HEK293T (cell line): ENCODE data around the gene CADPS.

Source experiments
- CTCF ChIA-PET: fragments of 350-600 bp; formaldehyde crosslinking; extraction: SDS; loops from one replicate; lab custom pipeline; 2021; ENCODE audit warnings: antibody characterized with exemption, inconsistent platforms; lab: Yijun Ruan, JAX
- POLR2A ChIA-PET: fragments of 350-600 bp; formaldehyde crosslinking; extraction: SDS; loops from one replicate; lab custom pipeline; 2020; ENCODE audit warnings: antibody characterized with exemption, inconsistent platforms; lab: Yijun Ruan, JAX
- DNase-seq: peaks from one replicate; pipeline ENCODE4 v3.0.0; 2012; ENCODE audit warnings: mixed read lengths; ENCODE audit errors: extremely low spot score
- ARNT ChIP-seq: fragments of 450-650 bp; IDR thresholded peaks from 2 replicates; pipeline ENCODE4 v1.6.1; 2017; ENCODE audit warnings: mild to moderate bottlenecking
- BHLHE40 ChIP-seq: fragments of 450-650 bp; IDR thresholded peaks from 2 replicates; pipeline ENCODE4 v1.6.1; 2016; ENCODE audit warnings: mild to moderate bottlenecking, moderate library complexity, borderline replicate concordance
- CTBP1 ChIP-seq: fragments of 450-650 bp; IDR thresholded peaks from 2 replicates; pipeline ENCODE4 v1.6.1; 2016; ENCODE audit warnings: borderline replicate concordance
- ELF4 ChIP-seq: fragments of 450-650 bp; IDR thresholded peaks from 2 replicates; pipeline ENCODE4 v1.6.1; 2017; ENCODE audit warnings: antibody characterized with exemption
- FOXA1 ChIP-seq: fragments of 450-650 bp; IDR thresholded peaks from 2 replicates; pipeline ENCODE4 v1.6.1; 2016; ENCODE audit warnings: mild to moderate bottlenecking
- FOXK2 ChIP-seq: fragments of 450-650 bp; IDR thresholded peaks from 2 replicates; pipeline ENCODE4 v1.6.1; 2016; ENCODE audit warnings: mild to moderate bottlenecking
- FOXM1 ChIP-seq: fragments of 450-650 bp; IDR thresholded peaks from 2 replicates; pipeline ENCODE4 v1.6.1; 2017; ENCODE audit warnings: mild to moderate bottlenecking, borderline replicate concordance
- HDGF ChIP-seq: fragments of 450-650 bp; IDR thresholded peaks from 2 replicates; pipeline ENCODE4 v1.6.1; 2017; ENCODE audit warnings: antibody characterized with exemption, borderline replicate concordance
- L3MBTL2 ChIP-seq: fragments of 450-650 bp; conservative IDR thresholded peaks from 2 replicates; pipeline ENCODE4 v1.6.1; 2016; ENCODE audit warnings: mild to moderate bottlenecking
- LEF1 ChIP-seq: fragments of 450-650 bp; IDR thresholded peaks from 2 replicates; pipeline ENCODE4 v1.6.1; 2017; ENCODE audit warnings: mild to moderate bottlenecking, borderline replicate concordance
- NFRKB ChIP-seq: fragments of 450-650 bp; IDR thresholded peaks from 2 replicates; pipeline ENCODE4 v1.6.1; 2016; ENCODE audit warnings: mild to moderate bottlenecking, moderate library complexity
- SP1 ChIP-seq: fragments of 450-650 bp; IDR thresholded peaks from 2 replicates; pipeline ENCODE4 v1.6.1; 2017
- SUZ12 ChIP-seq: fragments of 450-650 bp; IDR thresholded peaks from 2 replicates; pipeline ENCODE4 v1.6.1; 2016; ENCODE audit warnings: mild to moderate bottlenecking
- TARDBP ChIP-seq: fragments of 450-650 bp; IDR thresholded peaks from 2 replicates; pipeline ENCODE4 v1.6.1; 2016
- ZNF384 ChIP-seq: fragments of 450-650 bp; IDR thresholded peaks from 2 replicates; pipeline ENCODE4 v1.6.1; 2016
- TF ChIP-seq, protein P1 (sequence below): fragments of 450-650 bp; IDR thresholded peaks from 2 replicates; pipeline ENCODE4 v1.6.1; 2016

CADPS gene

DNA sequence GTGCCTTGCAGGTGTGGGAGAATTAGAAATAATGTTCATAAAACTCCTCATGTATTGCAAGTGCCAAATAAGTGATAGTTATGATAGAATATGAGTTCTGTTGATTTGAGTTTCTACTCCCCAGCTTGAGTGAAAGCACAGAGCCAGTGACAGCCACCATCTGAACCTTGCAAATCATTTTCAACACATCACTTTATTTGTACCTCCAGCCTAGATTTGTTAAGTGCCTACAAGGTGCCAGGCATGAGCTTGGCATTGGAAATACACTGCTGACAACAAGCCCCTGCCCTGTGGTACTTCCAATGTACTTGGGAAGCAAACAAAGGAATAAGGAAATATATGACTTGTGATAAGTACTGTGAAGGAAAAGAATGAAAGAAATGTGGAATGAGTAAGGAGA is 518.9 kb downstream of the CADPS start:
- no peak for TF ChIP-seq SUZ12
- no peak for TF ChIP-seq SP1
- TF ChIP-seq TARDBP = no peak
- TF ChIP-seq FOXA1 = no peak
- TF ChIP-seq HDGF = no peak
- no peak for TF ChIP-seq CTBP1
- no peak for TF ChIP-seq L3MBTL2
- TF ChIP-seq, protein P1, sequence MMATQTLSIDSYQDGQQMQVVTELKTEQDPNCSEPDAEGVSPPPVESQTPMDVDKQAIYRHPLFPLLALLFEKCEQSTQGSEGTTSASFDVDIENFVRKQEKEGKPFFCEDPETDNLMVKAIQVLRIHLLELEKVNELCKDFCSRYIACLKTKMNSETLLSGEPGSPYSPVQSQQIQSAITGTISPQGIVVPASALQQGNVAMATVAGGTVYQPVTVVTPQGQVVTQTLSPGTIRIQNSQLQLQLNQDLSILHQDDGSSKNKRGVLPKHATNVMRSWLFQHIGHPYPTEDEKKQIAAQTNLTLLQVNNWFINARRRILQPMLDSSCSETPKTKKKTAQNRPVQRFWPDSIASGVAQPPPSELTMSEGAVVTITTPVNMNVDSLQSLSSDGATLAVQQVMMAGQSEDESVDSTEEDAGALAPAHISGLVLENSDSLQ = no peak
- TF ChIP-seq NFRKB = no peak
- no peak for TF ChIP-seq BHLHE40
- TF ChIP-seq FOXK2 = no peak
- TF ChIP-seq LEF1 = no peak
- TF ChIP-seq FOXM1 = no peak
- no peak for TF ChIP-seq ELF4
- TF ChIP-seq ARNT = no peak
- no peak for TF ChIP-seq ZNF384
- ChIA-PET POLR2A (no interaction called here), CTCF (no interaction called here)
- no peak for DNase-seq

DNA sequence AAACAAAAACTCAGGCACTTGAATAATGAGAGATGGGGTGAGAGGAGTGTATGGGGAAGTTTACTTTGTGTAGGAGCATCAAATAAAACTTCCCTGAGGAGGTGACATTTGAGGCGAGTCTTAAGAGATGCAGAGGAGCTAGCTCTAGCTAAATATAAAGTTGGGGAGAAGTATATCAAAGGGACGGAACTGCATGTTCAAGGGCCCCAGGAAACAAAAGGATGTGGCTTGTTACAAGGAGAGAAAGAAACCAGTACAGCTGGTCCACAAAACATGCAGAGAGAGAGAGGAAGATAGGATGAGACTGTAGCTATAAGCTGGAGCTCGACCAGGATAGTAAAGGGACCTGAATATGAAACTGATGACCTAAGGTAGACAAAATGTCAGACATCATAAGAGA is 519.5 kb downstream of the CADPS start:
- ChIA-PET CTCF (no interaction called here), POLR2A (no interaction called here)
- DNase-seq = no peak
- no peak for TF ChIP-seq NFRKB
- no peak for TF ChIP-seq ZNF384
- TF ChIP-seq HDGF = no peak
- TF ChIP-seq, protein P1 = no peak
- TF ChIP-seq L3MBTL2 = no peak
- no peak for TF ChIP-seq FOXM1
- no peak for TF ChIP-seq FOXA1
- TF ChIP-seq FOXK2 = no peak
- TF ChIP-seq BHLHE40 = no peak
